GM21529 (cell line): ENCODE results near the gene CAMK2D.

Experiments
- ATAC-seq: cut with Tn5 transposase; IDR thresholded peaks from one replicate; pipeline ENCODE4 v1.9.1; 2021; ENCODE audit not compliant: unreplicated experiment

Gene CAMK2D

DNA sequence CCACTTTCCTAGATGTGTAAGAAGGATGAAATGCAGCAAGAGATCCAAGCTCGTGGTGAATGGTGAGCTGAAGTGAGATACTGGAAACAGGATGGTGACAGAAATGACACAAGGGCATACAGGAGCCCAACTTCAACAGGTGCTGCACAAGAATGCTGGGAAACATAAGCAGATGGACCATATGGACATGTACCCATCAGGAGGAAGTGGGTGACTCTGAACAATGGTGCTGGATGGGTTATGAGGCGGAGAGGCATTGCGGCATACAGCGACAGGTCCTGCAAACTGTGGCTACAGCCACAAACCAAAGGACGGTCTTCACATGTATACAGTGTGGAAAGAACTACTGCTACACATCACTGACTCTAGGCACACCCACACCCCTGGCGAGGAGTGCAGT is 265.7 kb downstream of the CAMK2D start:
- no peak for ATAC-seq

DNA sequence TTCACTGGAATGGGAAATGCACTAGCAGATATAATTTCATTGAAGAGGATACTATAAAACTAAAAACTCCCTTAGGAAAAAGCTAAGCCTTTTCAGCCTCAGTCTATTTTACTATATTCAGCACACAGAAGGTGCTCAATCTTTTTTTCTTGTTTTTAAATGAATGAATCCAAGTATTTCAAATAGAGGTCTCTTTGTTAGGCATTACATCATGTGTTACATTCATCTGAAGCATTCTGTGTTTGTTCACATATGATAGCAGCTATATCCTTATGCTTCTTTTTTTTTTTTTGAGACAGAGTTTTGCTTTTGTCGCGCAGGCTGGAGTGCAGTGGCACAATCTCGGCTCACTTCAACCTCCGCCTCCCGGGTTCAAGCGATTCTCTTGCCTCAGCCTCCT is 278.4 kb downstream of the CAMK2D start:
- no peak for ATAC-seq

DNA sequence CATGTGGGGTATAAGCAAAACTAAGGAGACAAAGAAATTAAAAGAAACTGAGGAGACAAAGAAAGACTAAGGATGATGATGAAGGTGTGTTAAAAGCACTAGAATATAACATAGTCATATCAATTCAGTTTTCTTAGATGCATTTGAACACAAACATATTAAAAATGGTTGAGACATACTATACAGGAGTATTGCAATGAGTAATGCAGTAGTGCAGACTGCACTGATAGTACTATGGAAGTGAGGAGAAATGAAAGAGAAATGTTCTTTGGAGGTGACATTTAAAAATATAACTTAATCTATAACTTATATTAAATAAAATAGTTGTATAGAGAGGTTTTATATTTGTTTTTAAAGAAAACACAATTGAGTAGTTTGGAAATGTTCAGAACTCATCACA is 279.2 kb downstream of the CAMK2D start:
- no peak for ATAC-seq

DNA sequence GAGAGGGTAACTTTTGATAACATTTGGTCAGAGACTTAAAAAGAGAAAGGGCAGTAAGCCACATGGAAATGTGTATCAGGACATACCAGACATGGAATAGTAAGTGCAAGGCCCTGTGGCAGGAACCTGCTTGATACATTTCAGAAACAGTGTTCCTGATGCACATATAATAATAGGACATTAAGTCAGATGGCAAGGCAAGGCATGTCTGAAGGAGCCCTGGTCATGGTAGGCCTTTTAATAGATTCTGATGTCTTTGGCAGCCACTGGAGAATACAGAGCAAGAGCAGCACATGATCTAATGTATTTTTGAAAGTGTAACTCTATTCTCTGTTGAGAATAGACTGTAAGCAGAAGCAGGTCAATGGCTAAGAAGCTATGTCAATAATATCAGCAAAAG is 279.7 kb downstream of the CAMK2D start:
- ATAC-seq, result no peak

DNA sequence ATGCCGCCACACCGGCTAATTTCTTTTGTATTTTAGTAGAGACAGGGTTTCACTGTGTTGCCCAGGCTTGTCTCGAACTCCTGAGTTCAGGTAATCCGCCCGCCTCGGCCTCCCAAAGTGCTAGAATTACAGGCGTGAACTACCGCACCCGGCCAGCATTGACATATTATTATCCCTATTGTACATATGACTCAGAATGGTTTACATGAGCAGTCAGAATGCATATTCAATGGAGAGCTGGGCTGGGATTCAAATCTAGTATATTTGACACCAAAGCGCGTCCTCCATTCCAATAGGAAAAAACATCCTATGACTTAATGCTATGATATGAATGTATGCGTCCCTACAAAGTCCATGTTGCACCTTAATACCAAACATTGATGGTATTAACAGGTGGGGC is 281.4 kb downstream of the CAMK2D start:
- ATAC-seq, result no peak

DNA sequence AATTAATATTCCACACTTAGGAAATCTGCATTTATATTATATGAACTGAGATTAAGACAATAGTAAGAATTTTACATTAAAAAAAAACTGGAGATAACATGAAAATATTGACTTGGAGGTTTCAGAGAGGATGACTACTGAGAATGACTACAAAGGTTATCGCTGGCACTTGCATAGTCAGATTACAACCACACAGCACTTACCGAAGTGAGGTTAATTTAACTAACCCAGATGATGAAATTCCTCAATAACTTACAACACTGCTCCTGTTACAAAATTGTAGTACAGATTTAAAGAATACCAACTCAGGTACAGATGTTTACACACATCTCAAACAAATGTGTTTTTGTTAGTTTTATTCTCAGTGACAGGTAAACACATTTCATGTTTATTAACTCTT is 283.5 kb downstream of the CAMK2D start:
- no peak for ATAC-seq

DNA sequence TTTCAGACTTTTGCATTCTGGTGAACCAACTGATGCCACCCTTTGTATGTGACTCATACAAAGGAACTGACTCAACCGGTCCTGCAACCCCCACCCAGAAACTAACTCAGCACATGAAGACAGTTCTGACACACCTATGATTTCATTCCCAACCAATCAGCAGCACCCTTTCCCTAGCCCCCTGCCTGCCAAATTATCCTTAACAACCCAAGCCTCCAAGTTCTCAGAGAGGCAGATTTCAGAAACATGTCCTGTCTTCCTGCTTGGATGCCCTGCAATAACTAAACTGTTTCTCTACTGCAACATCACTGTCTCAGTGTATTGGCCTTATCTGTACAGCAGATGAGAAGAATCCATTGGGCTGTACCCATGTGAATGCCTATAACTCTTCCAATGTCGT is 284.7 kb downstream of the CAMK2D start:
- ATAC-seq, result no peak

DNA sequence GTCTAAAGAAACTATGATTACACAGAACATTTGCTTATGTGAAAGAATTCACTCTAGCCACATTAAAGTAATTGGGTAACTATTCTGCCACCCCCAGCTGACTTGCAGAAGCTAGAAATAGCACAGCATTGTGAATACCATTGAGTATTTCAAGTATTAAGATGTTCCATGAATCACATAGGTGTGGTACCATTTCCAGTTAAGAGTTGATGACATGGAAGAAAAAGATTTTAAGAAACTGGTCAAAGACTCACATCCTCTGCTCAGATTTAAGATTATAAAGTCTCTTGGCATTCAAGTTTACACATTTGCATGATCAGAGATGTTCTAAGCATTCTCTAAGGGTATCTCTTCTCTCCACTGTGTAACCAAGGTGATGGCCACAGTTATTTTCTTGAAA is 287.5 kb downstream of the CAMK2D start:
- ATAC-seq, result no peak

DNA sequence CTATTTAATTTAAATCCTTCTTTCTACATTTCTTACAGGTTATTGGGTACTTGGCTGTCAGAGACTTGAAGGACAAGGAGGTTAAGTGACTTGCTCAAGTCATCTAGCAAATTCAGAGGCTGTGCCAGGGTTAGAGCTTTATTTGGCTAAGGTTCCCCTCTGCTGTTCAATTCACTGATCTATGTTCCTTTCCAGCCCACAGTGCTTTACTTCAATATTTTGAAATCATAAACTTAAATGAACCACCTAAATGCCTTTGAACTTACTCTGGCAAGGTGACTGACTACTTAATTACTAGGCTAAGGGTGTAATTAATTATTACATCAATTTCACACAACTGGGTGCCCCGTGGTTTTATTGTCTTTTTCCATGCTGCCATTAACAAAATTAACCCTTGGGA is 288.7 kb downstream of the CAMK2D start:
- no peak for ATAC-seq

DNA sequence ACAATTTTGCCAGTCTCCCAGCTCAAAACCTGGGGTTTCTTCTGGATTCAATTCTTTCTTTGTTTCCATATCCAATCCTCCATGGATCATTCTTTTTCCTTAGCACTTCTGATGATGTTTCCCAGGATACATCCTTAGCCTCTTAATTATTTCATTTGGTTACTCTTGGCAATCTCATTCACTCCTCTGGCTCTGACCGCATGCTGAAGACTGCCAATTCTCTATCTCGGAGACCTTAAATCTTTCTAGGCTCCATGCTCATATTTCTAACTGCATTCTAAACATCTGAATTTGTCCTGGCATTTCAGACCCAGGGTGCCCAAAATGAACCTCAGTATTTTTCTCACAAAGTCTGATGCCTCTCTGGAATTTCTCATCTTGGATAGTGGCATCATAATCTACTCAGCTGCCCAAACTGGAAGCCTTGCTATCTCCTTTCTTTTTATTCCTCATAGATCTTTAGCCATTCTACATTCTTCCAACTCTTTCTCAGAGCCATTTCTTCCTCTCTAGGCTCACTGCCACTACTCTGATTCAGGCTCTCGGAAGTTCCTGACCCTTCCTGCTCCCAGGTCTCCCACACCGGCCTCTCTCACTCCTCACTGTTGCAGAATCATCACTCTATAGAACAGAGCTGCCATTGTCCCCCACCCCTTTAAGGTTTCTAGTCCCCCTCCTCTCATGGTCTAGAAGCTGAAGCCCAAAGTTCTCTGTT is 290.2 kb downstream of the CAMK2D start:
- no peak for ATAC-seq

DNA sequence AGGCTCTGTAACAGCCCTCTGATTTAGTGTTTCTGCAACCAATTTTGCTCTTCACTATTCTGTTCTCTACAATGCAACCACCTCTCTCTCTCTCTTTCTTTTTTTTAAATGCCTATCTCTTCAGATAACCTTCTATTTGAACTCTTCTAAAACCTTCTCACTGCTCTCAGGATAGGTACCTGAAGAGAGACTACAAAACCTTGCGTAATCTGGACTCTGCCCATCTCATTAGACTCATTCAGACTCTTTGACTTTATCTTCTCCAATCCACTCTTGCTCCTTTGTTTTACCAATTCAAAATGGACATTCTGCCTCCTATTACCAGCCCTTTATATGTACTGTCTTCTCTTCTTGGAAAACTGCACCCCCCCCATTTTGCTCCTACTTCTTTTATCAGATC is 291.6 kb downstream of the CAMK2D start:
- ATAC-seq, result no peak

DNA sequence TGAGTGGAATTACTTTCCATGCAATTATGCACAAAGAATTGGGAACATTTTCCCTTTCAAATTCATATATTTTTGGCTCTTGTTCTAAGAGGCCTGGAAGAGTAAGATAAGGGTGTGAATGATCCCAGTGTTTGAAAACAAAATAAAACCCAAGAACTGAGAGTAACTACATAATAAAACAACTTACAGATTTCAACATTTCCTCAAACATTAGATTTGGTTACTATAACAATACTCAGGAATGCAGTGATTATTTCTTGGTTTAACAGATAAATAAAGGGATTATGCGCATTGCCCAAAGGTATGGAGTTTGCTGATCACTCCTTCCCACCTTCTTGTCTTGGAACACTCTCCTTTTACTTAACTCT is 292.5 kb downstream of the CAMK2D start:
- ATAC-seq, result no peak

DNA sequence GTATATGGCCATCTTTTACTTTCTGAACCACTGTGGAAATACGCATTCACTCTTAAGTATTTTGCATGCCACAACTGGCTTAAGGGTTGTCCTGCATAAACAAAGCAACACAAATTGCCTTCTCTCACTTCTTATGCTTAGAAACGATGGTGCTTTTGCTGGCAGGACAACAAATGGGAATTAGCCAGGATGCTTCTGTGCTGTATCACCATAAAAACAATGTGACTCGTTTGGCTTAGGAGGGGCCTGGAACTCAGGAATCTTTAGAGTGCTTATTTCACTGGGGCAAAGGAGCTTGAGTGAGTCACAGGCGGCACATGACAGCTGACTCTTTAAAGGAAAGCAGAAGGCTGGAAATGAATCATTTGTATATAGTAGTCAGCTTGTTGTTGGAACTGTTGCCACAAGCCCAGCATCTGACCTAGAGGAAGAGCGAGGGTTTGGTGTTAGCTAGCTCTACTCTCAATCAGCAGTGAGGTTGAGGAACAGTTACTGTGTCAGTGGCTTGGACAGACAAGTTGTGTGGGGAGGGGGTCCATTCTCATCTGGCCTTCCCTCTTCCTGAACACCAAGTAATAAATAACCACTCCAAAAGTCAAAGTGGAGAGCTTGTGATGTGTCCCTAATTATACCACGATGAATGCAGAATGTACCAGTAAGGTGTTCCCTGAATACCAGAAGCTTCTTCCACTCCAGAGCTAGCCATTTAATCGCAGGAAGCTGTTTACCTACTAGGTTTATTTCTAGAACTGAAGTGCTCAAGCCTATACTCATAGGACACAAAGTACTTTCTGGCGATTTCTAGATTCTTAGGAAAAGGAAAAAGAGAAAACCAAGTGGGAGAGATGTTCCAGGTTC is 293.1 kb downstream of the CAMK2D start:
- peak; percentile 51 for ATAC-seq

DNA sequence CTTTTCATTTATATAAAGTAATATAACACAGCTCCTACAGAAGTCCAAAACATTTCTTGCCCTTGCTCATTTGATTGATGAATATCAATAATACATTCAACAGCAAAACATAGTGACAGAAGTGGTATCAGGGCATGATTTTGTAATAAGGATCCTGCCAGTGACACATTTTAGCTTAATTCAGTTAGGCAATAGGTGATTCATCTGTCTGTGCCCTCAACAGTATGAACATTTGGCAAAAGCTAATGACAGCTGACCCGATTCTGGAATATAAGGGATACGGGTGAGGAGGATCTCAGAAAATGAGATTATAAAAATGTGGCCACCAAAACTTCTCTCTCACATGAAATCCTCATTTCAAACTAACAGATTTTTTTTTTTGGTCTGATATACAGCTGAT is 294.0 kb downstream of the CAMK2D start:
- no peak for ATAC-seq

DNA sequence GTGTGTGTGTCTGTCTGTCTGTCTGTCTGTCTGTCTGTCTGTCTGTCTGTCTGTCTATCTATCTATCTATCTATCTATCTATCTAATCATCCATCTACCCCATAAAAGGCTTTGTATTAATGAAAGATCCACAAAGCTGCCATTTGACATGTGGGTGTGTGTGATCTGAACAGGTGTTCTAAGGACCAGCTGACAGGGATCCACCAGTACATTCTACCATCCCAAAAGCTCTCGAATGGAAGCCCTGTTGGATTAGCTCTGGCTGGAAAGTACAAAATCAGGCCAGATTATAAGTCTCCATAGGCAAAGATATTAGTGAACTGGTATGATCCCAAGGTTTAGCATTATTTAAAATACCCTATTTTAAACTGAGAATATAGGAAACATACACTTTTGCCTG is 299.3 kb downstream of the CAMK2D start:
- ATAC-seq, result no peak

DNA sequence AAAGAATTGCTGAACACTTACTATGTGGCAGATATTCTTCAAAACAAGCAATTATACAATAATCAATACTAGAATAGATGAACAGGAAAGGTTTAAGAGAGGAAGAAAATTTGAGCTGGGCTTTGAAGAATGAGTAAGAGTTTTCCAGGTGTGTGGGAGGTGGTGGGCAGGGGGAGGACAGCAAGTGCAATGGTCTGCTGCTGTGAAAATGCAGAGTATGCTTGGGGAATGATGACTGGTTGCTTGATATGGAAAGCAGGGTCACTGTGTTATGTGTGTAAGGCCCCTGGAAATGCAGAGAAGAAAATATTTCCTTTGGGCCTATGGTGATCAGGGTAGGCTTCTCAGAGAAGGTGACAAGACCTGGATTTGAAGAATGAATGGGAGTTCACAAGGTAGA is 300.3 kb downstream of the CAMK2D start:
- ATAC-seq, result no peak

DNA sequence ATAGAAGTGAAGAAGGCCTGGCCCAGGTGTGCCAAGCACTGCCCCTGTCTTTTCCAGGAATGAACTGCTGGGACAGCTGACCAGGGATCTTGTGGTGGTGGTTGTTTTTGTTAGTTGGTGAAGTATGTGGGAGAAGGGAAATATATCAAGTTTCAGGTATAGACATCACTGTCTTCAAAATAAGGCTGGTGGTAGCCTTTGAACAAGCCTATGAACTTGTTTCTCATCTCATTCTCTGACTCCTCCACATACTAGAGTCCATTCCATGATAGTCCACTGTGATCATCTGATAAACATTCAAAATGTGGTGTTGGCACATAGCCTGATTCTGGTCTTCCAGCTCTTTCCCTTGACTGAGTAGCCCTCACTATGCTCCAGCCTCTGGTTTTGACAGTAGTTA is 303.7 kb downstream of the CAMK2D start:
- ATAC-seq, result no peak

DNA sequence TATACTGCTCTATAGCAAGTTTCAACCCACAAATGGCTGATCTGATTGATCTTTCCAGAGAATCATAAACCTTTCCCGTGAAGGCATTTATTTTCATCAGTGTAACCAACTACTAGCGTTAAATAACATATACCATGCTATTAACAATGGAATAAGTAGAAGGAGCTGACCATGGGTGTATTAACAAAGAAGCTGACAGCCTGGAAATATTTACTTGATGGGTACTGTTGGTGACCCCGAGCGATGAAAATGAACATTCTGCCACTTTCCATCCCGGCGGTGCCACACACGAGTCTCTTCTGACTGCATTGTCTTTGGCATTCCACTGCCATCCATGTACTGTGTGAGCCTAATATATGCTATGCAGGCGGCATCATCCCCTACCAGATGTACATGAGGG is 304.4 kb downstream of the CAMK2D start:
- no peak for ATAC-seq

DNA sequence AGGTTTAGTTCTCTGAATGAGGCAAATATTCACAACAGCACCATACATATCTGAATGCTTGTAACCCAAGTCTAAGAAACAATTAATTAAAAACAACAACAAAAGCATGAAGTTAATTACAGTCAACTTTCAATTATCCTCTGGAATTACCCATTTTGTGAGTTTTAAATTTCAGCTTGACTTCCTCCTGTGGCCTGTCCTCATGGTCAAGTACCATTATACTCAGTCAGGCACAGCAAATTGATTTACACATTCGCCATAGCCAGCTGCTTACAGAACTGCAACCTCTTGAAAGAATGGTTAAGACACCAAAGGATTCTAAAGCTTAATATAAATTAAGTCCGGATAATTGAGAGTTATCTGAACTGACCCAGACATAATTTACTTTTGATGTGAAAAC is 306.5 kb downstream of the CAMK2D start:
- no peak for ATAC-seq

DNA sequence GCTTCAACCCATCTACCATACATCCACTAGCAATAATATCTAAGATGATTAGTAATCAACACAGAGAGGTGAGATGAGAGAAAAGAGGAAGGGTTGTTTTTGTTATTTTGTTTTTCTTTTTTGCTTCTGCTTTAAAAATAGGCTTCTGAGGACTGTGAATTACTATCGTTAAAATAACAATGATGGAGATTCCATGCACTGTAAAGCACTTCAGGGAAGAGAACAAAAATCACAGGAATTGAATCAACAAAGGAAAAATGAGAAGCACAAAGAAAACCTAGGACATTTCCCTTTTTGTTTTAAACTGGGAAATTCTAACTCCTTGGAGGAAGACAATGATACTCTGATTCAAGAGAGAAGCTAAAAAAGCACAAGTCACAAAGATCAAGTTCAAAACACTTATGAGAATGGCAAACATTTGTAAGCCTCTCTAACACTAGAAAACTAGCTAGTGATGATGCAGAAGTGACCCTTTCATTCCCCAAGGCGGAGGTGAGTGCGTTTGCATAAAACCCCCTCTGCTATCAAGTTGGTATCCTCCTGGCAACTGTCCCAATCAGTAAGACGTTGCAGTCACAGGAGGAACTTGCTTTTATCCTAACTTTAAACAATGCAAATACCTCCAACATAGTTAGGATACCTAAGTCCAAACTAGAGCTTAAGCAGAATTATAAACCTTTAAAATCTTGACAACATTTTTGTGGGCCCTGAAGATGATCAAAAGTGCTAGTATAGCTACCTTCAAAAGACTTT is 308.5 kb downstream of the CAMK2D start:
- ATAC-seq, result no peak

DNA sequence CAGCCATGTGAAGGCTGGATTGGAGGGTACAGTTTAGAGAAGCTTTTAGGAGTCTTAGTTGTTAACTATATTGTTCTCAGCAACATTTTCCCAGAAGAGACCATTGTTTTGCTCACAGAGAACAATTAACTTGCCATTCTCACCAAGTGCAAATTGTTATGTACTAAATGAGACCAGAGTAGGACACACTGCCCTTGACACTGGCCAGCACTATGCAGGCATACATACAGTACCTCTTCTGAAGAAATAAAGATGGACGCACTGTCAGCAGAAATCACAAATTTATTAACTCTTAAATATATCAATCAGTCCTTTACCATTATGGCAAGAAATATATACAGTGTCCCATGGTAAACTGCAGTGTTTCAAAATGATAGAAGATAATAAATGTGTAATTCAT is 309.4 kb downstream of the CAMK2D start:
- no peak for ATAC-seq
